DND-41 (cell line): Measurements from ENCODE around the gene WDR5.

Source experiments
- ATAC-seq: fragments of 200-7000 bp; cut with Tn5 transposase; 3 replicates; pipeline ENCODE4 v1.9.1; 2021; ENCODE audit warnings: low read depth; ENCODE audit not compliant: insufficient read depth
- DNase-seq: peaks from one replicate; pipeline ENCODE4 v3.0.0-alpha.2; 2020
- H2AFZ ChIP-seq: 2 replicates; pipeline ENCODE4 v1.6.0; 2012; ENCODE audit warnings: low read depth, low read length
- H3K27ac ChIP-seq: 2 replicates; pipeline ENCODE4 v1.5.1; 2012; ENCODE audit warnings: low read length, inconsistent platforms
- H3K27me3 ChIP-seq: fragments of 200-600 bp; sonication (generic); 2 replicates; pipeline ENCODE4 v1.6.0; 2012; ENCODE audit warnings: low read length, mild to moderate bottlenecking, inconsistent platforms; ENCODE audit not compliant: insufficient read depth, poor library complexity
- H3K36me3 ChIP-seq: 2 replicates; pipeline ENCODE4 v1.5.1; 2012; ENCODE audit warnings: low read length, inconsistent platforms; ENCODE audit not compliant: insufficient read depth
- H3K4me1 ChIP-seq: 2 replicates; pipeline ENCODE4 v1.5.1; 2012; ENCODE audit warnings: mild to moderate bottlenecking, low read length; ENCODE audit not compliant: insufficient read depth
- H3K4me2 ChIP-seq: 2 replicates; pipeline ENCODE4 v1.6.0; 2012; ENCODE audit warnings: mild to moderate bottlenecking, moderate library complexity, low read length, inconsistent platforms; ENCODE audit not compliant: insufficient read depth
- H3K4me3 ChIP-seq, 2 experiments: fragments of 200-600 bp in 1 of 2; shearing (Covaris generic) in 1 of 2; 2 replicates each; pipeline ENCODE4 v1.5.1; 2012 to 2016; ENCODE audit warnings: inconsistent platforms in 2 of 2, low read length in 2 of 2, mild to moderate bottlenecking in 2 of 2, low read depth in 1 of 2, moderate library complexity in 1 of 2
- H3K79me2 ChIP-seq: 2 replicates; pipeline ENCODE4 v1.6.0; 2012; ENCODE audit warnings: low read length, inconsistent platforms; ENCODE audit not compliant: insufficient read depth
- H3K9ac ChIP-seq: 2 replicates; pipeline ENCODE4 v1.6.0; 2012; ENCODE audit warnings: low read depth, mild to moderate bottlenecking, inconsistent platforms, low read length, moderate library complexity
- H3K9me3 ChIP-seq: 2 replicates; pipeline ENCODE4 v1.5.1; 2012; ENCODE audit warnings: low read length, moderate library complexity, mild to moderate bottlenecking, inconsistent platforms; ENCODE audit not compliant: insufficient read depth, severe bottlenecking
- H4K20me1 ChIP-seq: 2 replicates; pipeline ENCODE4 v1.6.0; 2012; ENCODE audit warnings: low read length; ENCODE audit not compliant: insufficient read depth
- EZH2 ChIP-seq: IDR thresholded peaks from 3 replicates; pipeline ENCODE4 v1.6.1; 2012; ENCODE audit warnings: borderline replicate concordance, low read depth, mild to moderate bottlenecking, moderate library complexity, low read length, inconsistent platforms; ENCODE audit not compliant: severe bottlenecking
- TF ChIP-seq, protein P1 (sequence below): IDR thresholded peaks from 2 replicates; pipeline ENCODE4 v1.5.1; 2012; ENCODE audit warnings: borderline replicate concordance, low read length, moderate library complexity, mild to moderate bottlenecking; ENCODE audit not compliant: poor library complexity, severe bottlenecking; ENCODE audit errors: extremely low read depth

WDR5 gene

DNA sequence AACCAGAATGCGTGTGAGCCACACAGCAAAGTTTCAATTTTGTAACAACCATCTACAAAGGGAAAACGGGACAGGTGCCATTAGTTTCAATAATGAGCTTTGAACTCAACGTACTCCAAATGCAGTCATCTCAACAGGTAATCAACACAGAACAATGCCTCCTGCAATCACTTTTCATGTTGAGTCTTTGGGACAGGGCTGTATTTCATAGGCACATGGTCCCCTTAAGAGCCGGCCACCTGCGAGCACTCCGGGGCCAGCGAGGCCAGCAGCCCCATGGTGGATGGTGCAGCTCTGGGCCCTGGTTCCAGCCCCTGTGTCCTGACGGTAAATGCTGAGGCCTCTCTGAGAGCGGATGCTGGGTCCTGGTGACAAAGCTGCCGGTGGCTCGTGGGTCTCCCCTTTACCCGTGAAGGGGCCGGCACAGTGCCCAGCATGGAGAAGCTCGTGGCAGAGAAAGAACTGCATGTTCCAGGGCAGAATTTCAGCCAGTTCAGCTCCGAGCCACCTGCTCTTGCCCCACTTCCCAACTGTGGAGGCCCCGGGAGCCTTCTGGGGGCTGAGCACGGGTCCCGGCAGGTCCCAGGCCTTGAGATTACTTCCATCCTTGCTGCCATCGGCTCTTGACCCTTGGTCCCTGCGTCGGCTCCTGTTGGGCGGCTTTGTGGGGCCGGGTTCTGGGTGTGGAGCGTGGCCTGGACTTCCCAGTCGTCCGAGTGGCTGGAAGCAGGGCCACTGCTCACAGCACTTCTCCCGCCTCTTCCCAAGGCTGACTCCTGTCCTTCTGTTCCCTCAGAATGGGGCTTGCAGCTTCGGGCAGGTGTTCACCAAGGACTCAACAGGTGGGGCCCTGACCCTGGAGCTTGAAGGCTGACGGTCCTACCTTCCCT, 54.6 kb downstream of the WDR5 start:
- H2AFZ ChIP-seq, result no peak overlapping the region
- no peaks in the 10 kb centered on the region for H4K20me1 ChIP-seq
- H3K36me3 ChIP-seq, result no peaks in the 10 kb centered on the region
- no peaks in the 10 kb centered on the region for H3K79me2 ChIP-seq
- H3K4me3 ChIP-seq, result no peak overlapping the region
- H3K27me3 ChIP-seq, result no peaks in the 10 kb centered on the region
- no peaks in the 10 kb centered on the region for H3K4me1 ChIP-seq
- no peaks in the 10 kb centered on the region for H3K9me3 ChIP-seq
- DNase-seq (no peak), ATAC-seq (no peak)
- TF ChIP-seq, protein P1, sequence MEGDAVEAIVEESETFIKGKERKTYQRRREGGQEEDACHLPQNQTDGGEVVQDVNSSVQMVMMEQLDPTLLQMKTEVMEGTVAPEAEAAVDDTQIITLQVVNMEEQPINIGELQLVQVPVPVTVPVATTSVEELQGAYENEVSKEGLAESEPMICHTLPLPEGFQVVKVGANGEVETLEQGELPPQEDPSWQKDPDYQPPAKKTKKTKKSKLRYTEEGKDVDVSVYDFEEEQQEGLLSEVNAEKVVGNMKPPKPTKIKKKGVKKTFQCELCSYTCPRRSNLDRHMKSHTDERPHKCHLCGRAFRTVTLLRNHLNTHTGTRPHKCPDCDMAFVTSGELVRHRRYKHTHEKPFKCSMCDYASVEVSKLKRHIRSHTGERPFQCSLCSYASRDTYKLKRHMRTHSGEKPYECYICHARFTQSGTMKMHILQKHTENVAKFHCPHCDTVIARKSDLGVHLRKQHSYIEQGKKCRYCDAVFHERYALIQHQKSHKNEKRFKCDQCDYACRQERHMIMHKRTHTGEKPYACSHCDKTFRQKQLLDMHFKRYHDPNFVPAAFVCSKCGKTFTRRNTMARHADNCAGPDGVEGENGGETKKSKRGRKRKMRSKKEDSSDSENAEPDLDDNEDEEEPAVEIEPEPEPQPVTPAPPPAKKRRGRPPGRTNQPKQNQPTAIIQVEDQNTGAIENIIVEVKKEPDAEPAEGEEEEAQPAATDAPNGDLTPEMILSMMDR, result no peak
- TF ChIP-seq EZH2, result no peak
- no peak overlapping the region for H3K27ac ChIP-seq
- H3K9ac ChIP-seq, result no peak overlapping the region
- no peak overlapping the region for H3K4me2 ChIP-seq

DNA sequence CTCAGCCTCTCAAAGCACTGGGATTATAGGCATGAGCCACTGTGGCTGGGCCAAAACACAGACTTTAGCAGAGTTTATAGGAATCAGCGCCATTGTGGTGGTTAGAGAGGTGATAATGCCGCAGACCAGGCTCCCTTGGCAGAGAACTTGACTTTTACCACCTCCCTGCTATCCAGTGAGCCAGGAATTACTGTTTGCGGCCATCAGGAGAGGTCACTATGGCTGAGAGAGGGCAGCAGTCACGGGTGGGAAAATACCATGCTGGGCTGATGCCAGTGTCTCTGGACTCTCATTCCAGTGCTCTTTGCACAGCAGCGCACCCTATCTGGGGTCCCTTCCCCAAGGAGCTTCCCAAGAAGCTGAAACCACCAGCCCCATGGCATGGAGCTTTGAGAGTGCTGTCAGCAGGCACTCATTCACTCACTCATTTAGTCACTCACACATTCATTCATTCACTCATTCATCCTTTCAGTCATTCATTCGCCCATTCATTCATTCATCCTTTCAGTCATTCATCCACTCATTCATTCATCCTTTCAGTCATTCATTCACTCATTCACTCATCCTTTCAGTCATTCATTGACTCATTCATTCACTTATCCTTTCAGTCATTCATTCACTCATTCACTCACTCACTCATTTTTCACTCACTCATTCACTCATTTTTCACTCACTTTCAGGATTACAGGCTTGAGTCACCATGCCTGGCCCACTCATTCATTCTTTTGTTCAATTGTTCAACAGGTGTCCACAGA, 55.8 kb downstream of the WDR5 start:
- H3K4me1 ChIP-seq, result no peaks in the 10 kb centered on the region
- no peaks in the 10 kb centered on the region for H3K36me3 ChIP-seq
- no peak overlapping the region for H2AFZ ChIP-seq
- H3K4me3 ChIP-seq, result no peak overlapping the region
- no peak overlapping the region for H3K4me2 ChIP-seq
- no peak overlapping the region for H3K27ac ChIP-seq
- no peaks in the 10 kb centered on the region for H3K79me2 ChIP-seq
- H3K9ac ChIP-seq, result no peak overlapping the region
- ATAC-seq (no peak), DNase-seq (no peak)
- no peaks in the 10 kb centered on the region for H3K27me3 ChIP-seq
- TF ChIP-seq EZH2, result no peak
- TF ChIP-seq, protein P1, result no peak
- H4K20me1 ChIP-seq, result no peaks in the 10 kb centered on the region
- no peaks in the 10 kb centered on the region for H3K9me3 ChIP-seq

DNA sequence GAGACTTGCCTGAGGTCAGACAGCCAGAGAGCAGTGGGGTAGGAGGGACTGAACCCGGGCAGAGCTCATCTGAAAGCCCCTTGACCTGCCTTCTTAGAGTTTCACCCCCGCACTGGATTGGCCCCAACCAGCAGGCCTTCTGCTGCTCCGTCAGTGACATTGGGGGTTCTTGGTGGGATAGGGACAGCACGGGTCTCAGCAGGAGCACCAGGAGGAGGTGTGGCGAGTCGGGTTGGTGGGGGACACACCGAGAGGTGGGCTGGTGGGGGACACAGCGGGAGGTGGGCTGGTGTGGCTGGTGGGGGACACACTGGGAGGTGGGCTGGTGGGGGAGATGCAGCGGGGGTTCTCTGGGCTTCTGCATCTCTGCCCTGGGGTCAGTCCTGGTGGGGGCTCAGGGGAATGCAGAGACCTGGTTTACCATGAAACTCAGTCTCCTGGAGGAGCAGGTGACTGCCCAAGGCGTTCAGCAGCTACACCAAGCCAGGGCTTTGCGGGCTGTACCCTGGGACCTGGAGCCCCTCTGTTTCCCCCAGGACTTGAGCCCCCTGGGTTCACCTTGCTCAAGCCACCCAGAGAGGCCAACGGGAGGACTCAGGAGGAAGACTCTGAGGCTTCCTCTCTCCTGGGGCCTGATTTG, 56.5 kb downstream of the WDR5 start:
- Histone ChIP-seq H3K9ac (no peak overlapping the region), H3K79me2 (no peaks in the 10 kb centered on the region), H3K27me3 (no peaks in the 10 kb centered on the region), H3K4me1 (no peaks in the 10 kb centered on the region), H4K20me1 (no peaks in the 10 kb centered on the region), H3K27ac (no peak overlapping the region), H3K4me2 (no peak overlapping the region), H3K9me3 (no peaks in the 10 kb centered on the region), H3K36me3 (no peaks in the 10 kb centered on the region), H2AFZ (no peak overlapping the region), H3K4me3 (no peak overlapping the region)
- ATAC-seq, result no peak
- DNase-seq, result no peak
- no peak for TF ChIP-seq EZH2
- TF ChIP-seq, protein P1, result no peak
